H9 (cell line): Measurements from ENCODE around the gene TMEM167B. TPM values are rescaled to one million over a fixed set of nuclear protein-coding genes. Genes with fewer than 3 reads are reported as not detected.

ENCODE experiments used
- DNase-seq: peaks from one replicate; pipeline ENCODE4 v3.0.0-alpha.2; 2017
- H2AFZ ChIP-seq: one replicate; pipeline ENCODE4 v1.6.1; 2013; ENCODE audit warnings: mild to moderate bottlenecking, low read length, control low read depth, moderate library complexity
- H2AK5ac ChIP-seq: 2 replicates; pipeline ENCODE4 v1.6.1; 2013; ENCODE audit warnings: low read length, control low read depth, mixed read lengths; ENCODE audit not compliant: insufficient read length
- H2BK120ac ChIP-seq: one replicate; pipeline ENCODE4 v1.6.1; 2013; ENCODE audit warnings: low read depth, mild to moderate bottlenecking, low read length, control low read depth, inconsistent platforms; ENCODE audit not compliant: poor library complexity, severe bottlenecking
- H2BK12ac ChIP-seq: 2 replicates; pipeline ENCODE4 v1.6.1; 2013; ENCODE audit warnings: low read length, control low read depth, mixed read lengths, low read depth; ENCODE audit not compliant: insufficient read length
- H2BK15ac ChIP-seq: 2 replicates; pipeline ENCODE4 v1.6.1; 2013; ENCODE audit warnings: low read depth, low read length, control low read depth
- H2BK20ac ChIP-seq: one replicate; pipeline ENCODE4 v1.6.1; 2013; ENCODE audit warnings: low read depth, mild to moderate bottlenecking, low read length, control low read depth, inconsistent platforms; ENCODE audit not compliant: poor library complexity, severe bottlenecking
- H2BK5ac ChIP-seq: 2 replicates; pipeline ENCODE4 v1.6.1; 2013; ENCODE audit warnings: low read length, control low read depth, mixed read lengths; ENCODE audit not compliant: insufficient read length
- H3K14ac ChIP-seq: 2 replicates; pipeline ENCODE4 v1.6.1; 2013; ENCODE audit warnings: low read length, control low read depth; ENCODE audit not compliant: insufficient read depth
- H3K18ac ChIP-seq: 2 replicates; pipeline ENCODE4 v1.6.1; 2013; ENCODE audit warnings: low read depth, mild to moderate bottlenecking, mixed read lengths, low read length, control low read depth; ENCODE audit not compliant: insufficient read length
- H3K23ac ChIP-seq: 2 replicates; pipeline ENCODE4 v1.6.1; 2013; ENCODE audit warnings: low read length, control low read depth, mixed read lengths, low read depth; ENCODE audit not compliant: insufficient read length
- H3K23me2 ChIP-seq: 2 replicates; pipeline ENCODE4 v1.6.1; 2013; ENCODE audit warnings: low read depth, mild to moderate bottlenecking, mixed read lengths, low read length, control low read depth; ENCODE audit not compliant: insufficient read length, poor library complexity, severe bottlenecking
- H3K27ac ChIP-seq: 2 replicates; pipeline ENCODE4 v1.5.1; 2013; ENCODE audit warnings: low read length, control low read depth, mixed read lengths, low read depth; ENCODE audit not compliant: insufficient read length
- H3K27me3 ChIP-seq: 2 replicates; pipeline ENCODE4 v1.6.1; 2013; ENCODE audit warnings: low read length, control low read depth, inconsistent platforms; ENCODE audit not compliant: insufficient read depth
- H3K4ac ChIP-seq: 2 replicates; pipeline ENCODE4 v1.6.1; 2013; ENCODE audit warnings: low read depth, mild to moderate bottlenecking, control low read depth, inconsistent platforms, low read length, moderate library complexity
- H3K4me1 ChIP-seq: 2 replicates; pipeline ENCODE4 v1.6.1; 2013; ENCODE audit warnings: low read length, control low read depth, inconsistent platforms; ENCODE audit not compliant: insufficient read depth
- H3K4me2 ChIP-seq: 2 replicates; pipeline ENCODE4 v1.6.1; 2013; ENCODE audit warnings: low read length, control low read depth, mixed read lengths; ENCODE audit not compliant: insufficient read length, insufficient read depth
- H3K56ac ChIP-seq: 2 replicates; pipeline ENCODE4 v1.6.1; 2013; ENCODE audit warnings: low read depth, mild to moderate bottlenecking, mixed read lengths, low read length, control low read depth; ENCODE audit not compliant: insufficient read length
- H3K79me1 ChIP-seq: 2 replicates; pipeline ENCODE4 v1.6.1; 2013; ENCODE audit warnings: low read depth, mild to moderate bottlenecking, moderate library complexity, low read length, control low read depth, inconsistent platforms; ENCODE audit not compliant: insufficient read depth, poor library complexity, severe bottlenecking
- H3K79me2 ChIP-seq: 2 replicates; pipeline ENCODE4 v1.6.1; 2013; ENCODE audit warnings: low read length, control low read depth, inconsistent platforms; ENCODE audit not compliant: insufficient read depth
- H3K9ac ChIP-seq: 2 replicates; pipeline ENCODE4 v1.6.1; 2013; ENCODE audit warnings: low read length, control low read depth, mixed read lengths; ENCODE audit not compliant: insufficient read length; ENCODE audit errors: extremely low read depth
- H3K9me3 ChIP-seq: one replicate; pipeline ENCODE4 v1.6.1; 2013; ENCODE audit warnings: low read depth, low read length, inconsistent platforms; ENCODE audit not compliant: control insufficient read depth
- H3T11ph ChIP-seq: one replicate; pipeline ENCODE4 v1.6.1; 2013; ENCODE audit warnings: mild to moderate bottlenecking, low read length, control low read depth, inconsistent platforms
- H4K20me1 ChIP-seq: one replicate; pipeline ENCODE4 v1.6.1; 2013; ENCODE audit not compliant: control insufficient read depth, insufficient read length, insufficient read depth
- H4K5ac ChIP-seq: 2 replicates; pipeline ENCODE4 v1.6.1; 2013; ENCODE audit warnings: low read depth, mild to moderate bottlenecking, mixed read lengths, low read length, control low read depth; ENCODE audit not compliant: insufficient read length
- H4K8ac ChIP-seq: replicated peaks from 2 replicates; pipeline ENCODE4 v1.6.1; 2013; ENCODE audit warnings: low read length, control low read depth, mixed read lengths, low read depth; ENCODE audit not compliant: insufficient read length
- H4K91ac ChIP-seq: 2 replicates; pipeline ENCODE4 v1.6.1; 2013; ENCODE audit warnings: low read depth, mild to moderate bottlenecking, moderate library complexity, mixed read lengths, low read length, control low read depth; ENCODE audit not compliant: insufficient read length
- H3K27ac Mint-ChIP-seq, 3 experiments: 2 replicates in 2 of 3; 3 replicates in 1 of 3; pipeline ENCODE4 v1.8.0; 2020 to 2021; ENCODE audit warnings: mixed read lengths in 3 of 3, mild to moderate bottlenecking in 1 of 3, moderate library complexity in 1 of 3
- H3K27me3 Mint-ChIP-seq: 2 replicates; pipeline ENCODE4 v1.8.0; 2021; ENCODE audit warnings: low read depth, mild to moderate bottlenecking, moderate library complexity, mixed read lengths
- H3K36me3 Mint-ChIP-seq, 3 experiments: 2 replicates in 2 of 3; 3 replicates in 1 of 3; pipeline ENCODE4 v1.8.0; 2020 to 2021; ENCODE audit warnings: low read depth in 3 of 3, mixed read lengths in 3 of 3; ENCODE audit not compliant: insufficient read depth in 1 of 3
- H3K4me1 Mint-ChIP-seq, 2 experiments: 2 replicates each; pipeline ENCODE4 v1.8.0; 2020; ENCODE audit warnings: mixed read lengths in 2 of 2
- H3K4me3 Mint-ChIP-seq, 2 experiments: 2 replicates in 1 of 2; 3 replicates in 1 of 2; pipeline ENCODE4 v1.8.0; 2020 to 2021; ENCODE audit warnings: mild to moderate bottlenecking in 2 of 2, mixed read lengths in 2 of 2, moderate library complexity in 1 of 2
- H3K9me3 Mint-ChIP-seq, 2 experiments: 2 replicates in 1 of 2; 3 replicates in 1 of 2; pipeline ENCODE4 v1.8.0; 2020; ENCODE audit warnings: mild to moderate bottlenecking in 2 of 2, mixed read lengths in 2 of 2, moderate library complexity in 1 of 2
- WGBS: extraction: QIAGEN DNeasy Blood & Tissue Kit; methylation state at CpG from one replicate; pipeline ENCODE4 v1.1.7; 2013; ENCODE audit warnings: missing lambda C conversion rate, low lambda C conversion rate, mixed read lengths; ENCODE audit not compliant: insufficient read length; ENCODE audit errors: extremely low coverage; 5-methylcytosine and 5-hydroxymethylcytosine counted together
- total RNA-seq: library from RNA; stranded (reverse); gene quantifications from 2 replicates; pipeline ENCODE4 v1.2.1, GENCODE V29; 2021
- TF ChIP-seq, protein P1 (sequence below): fragments of 200-600 bp; sonication (generic); conservative IDR thresholded peaks from 3 replicates; pipeline ENCODE4 v1.8.0; 2021; ENCODE audit warnings: antibody characterized with exemption, mild to moderate bottlenecking

The TMEM167B gene
- total RNA-seq, 1 experiment from 2014 or later: 13.9 TPM

GRCh38 chr1:109107785-109108184, 17.2 kb downstream of the TMEM167B start:
- H3K27me3 ChIP-seq: peaks cover under 1% of the 10 kb centered on the region; the same call in 1 of the 2 replicates
- H3K27me3 Mint-ChIP-seq: peaks cover 42% of the 10 kb centered on the region

More at GRCh38 chr1:109107785-109108184, 17.2 kb downstream of the TMEM167B start:
- Histone ChIP-seq H4K91ac (no peak overlapping the region), H3K23me2 (no peaks in the 10 kb centered on the region), H2BK12ac (no peak overlapping the region), H3K56ac (no peak overlapping the region), H2BK20ac (no peak overlapping the region), H3T11ph (no peak overlapping the region), H2BK5ac (no peak overlapping the region), H3K4me2 (no peak overlapping the region), H3K4me1 (no peaks in the 10 kb centered on the region), H2BK120ac (no peak overlapping the region), H3K27ac (no peak overlapping the region), H3K4ac (no peak overlapping the region), H3K79me1 (no peaks in the 10 kb centered on the region), H3K9me3 (no peaks in the 10 kb centered on the region), H3K14ac (no peak overlapping the region), H3K9ac (no peak overlapping the region), H3K18ac (no peak overlapping the region), H4K5ac (no peak overlapping the region), H4K20me1 (no peaks in the 10 kb centered on the region), H2BK15ac (no peak overlapping the region), H4K8ac (no peak overlapping the region), H3K23ac (no peak overlapping the region), H2AK5ac (no peak overlapping the region), H3K79me2 (no peaks in the 10 kb centered on the region), H2AFZ (no peak overlapping the region)
- H3K27ac Mint-ChIP-seq: no peak overlapping the region
- DNase-seq: no peak
- no peaks in the 10 kb centered on the region for H3K9me3 Mint-ChIP-seq
- WGBS: no CpG with 5 or more reads among the region's 7 CpGs
- H3K36me3 Mint-ChIP-seq: peaks cover 0 to 2% (median 0%) of the 10 kb centered on the region in 3 experiments; a peak in 2 of 7 replicates
- H3K4me1 Mint-ChIP-seq: peaks cover under 1 to 4% of the 10 kb centered on the region in 2 experiments; a peak in 2 of 4 replicates
- H3K4me3 Mint-ChIP-seq: no peak overlapping the region
- TF ChIP-seq, protein P1, sequence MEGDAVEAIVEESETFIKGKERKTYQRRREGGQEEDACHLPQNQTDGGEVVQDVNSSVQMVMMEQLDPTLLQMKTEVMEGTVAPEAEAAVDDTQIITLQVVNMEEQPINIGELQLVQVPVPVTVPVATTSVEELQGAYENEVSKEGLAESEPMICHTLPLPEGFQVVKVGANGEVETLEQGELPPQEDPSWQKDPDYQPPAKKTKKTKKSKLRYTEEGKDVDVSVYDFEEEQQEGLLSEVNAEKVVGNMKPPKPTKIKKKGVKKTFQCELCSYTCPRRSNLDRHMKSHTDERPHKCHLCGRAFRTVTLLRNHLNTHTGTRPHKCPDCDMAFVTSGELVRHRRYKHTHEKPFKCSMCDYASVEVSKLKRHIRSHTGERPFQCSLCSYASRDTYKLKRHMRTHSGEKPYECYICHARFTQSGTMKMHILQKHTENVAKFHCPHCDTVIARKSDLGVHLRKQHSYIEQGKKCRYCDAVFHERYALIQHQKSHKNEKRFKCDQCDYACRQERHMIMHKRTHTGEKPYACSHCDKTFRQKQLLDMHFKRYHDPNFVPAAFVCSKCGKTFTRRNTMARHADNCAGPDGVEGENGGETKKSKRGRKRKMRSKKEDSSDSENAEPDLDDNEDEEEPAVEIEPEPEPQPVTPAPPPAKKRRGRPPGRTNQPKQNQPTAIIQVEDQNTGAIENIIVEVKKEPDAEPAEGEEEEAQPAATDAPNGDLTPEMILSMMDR: no peak
